Measurements from ENCODE around the gene NEK10.

- TF ChIP-seq CTCF (IDR thresholded peaks at IDR 0.05; ENCODE audit: low read depth, low read length) = no peak
- no peak for TF ChIP-seq POLR2A (IDR thresholded peaks at IDR 0.05; ENCODE audit: extremely low read depth, insufficient read length)
- no peak for TF ChIP-seq MYC (IDR thresholded peaks at IDR 0.05; ENCODE audit: low read depth, low read length)
Measured at GRCh38 chr3:27085829-27086730, 283.1 kb downstream of the NEK10 start.
